HCT116 (cell line): Measurements from ENCODE around the gene PCYT1B. TPM values are rescaled to one million over a fixed set of nuclear protein-coding genes. Genes with fewer than 3 reads are reported as not detected.

ENCODE experiments used
- ATAC-seq: fragments of 200-7000 bp; cut with Tn5 transposase; 2 replicates; pipeline ENCODE4 v1.9.1; 2020; ENCODE audit warnings: mild to moderate bottlenecking, moderate library complexity
- BruUV-seq: library from RNA; stranded (reverse); fragments of 400-500 nt; replicated peaks from 2 replicates; lab custom pipeline; 2021; lab: Mats Ljungman, UMichigan
- CTCF ChIA-PET: fragments of 300-600 bp; sonication (Branson Sonifier 250); formaldehyde crosslinking; loops from one replicate; lab custom pipeline; 2021; ENCODE audit warnings: antibody characterized with exemption; lab: Charles Lee
- POLR2A ChIA-PET: fragments of 300-600, 350-600 bp; sonication (Branson Sonifier 250); formaldehyde crosslinking; loops from one replicate; lab custom pipeline; 2021; ENCODE audit warnings: antibody characterized with exemption; lab: Charles Lee
- RAD21 ChIA-PET, 2 experiments: fragments of 300-600 bp; sonication (Branson Sonifier 250); formaldehyde crosslinking; loops; one replicate each; lab custom pipeline; 2023; ENCODE audit warnings: low total read pairs in 2 of 2; ENCODE audit not compliant: uncharacterized antibody in 2 of 2, unreplicated experiment in 2 of 2, low non-redundant PET in 1 of 2; lab: Charles Lee
- DNase-seq: peaks from one replicate; pipeline ENCODE4 v3.0.0-alpha.2; 2010; ENCODE audit warnings: low read depth, low spot score
- H2AFZ ChIP-seq: fragments of 200-600 bp; shearing (Covaris generic), sonication (generic); 2 replicates; pipeline ENCODE4 v1.6.1; 2017; ENCODE audit warnings: low read depth, mixed run types, mixed read lengths, antibody characterized with exemption, low read length; ENCODE audit not compliant: poor library complexity, severe bottlenecking
- H3K27ac ChIP-seq: 2 replicates; pipeline ENCODE4 v1.5.1; 2012; ENCODE audit warnings: low read depth, low read length
- H3K27me3 ChIP-seq: fragments of 200-600 bp; sonication (generic); 2 replicates; pipeline ENCODE4 v1.6.1; 2016; ENCODE audit warnings: mixed run types, low read length, mixed read lengths; ENCODE audit not compliant: insufficient read depth
- H3K36me3 ChIP-seq, 2 experiments: fragments of 200-500 bp in 1 of 2; fragments of 200-600 bp in 1 of 2; sonication (Bioruptor generic) in 1 of 2; sonication (generic) in 1 of 2; 2 replicates each; pipeline versions ENCODE4 v1.5.1 to v1.6.1; 2014 to 2016; ENCODE audit warnings: low read length in 2 of 2, inconsistent platforms in 1 of 2, mixed read lengths in 1 of 2, mixed run types in 1 of 2; ENCODE audit not compliant: insufficient read depth in 2 of 2, control insufficient read depth in 1 of 2
- H3K4me1 ChIP-seq, 2 experiments: fragments of 200-600 bp in 1 of 2; sonication (generic) in 1 of 2; 2 replicates each; pipeline versions ENCODE4 v1.5.1 to v1.6.1; 2012 to 2017; ENCODE audit warnings: low read length in 2 of 2, inconsistent platforms in 1 of 2, mild to moderate bottlenecking in 1 of 2, mixed read lengths in 1 of 2, mixed run types in 1 of 2, moderate library complexity in 1 of 2; ENCODE audit not compliant: insufficient read depth in 2 of 2, control insufficient read depth in 1 of 2
- H3K4me2 ChIP-seq: fragments of 200-600 bp; sonication (generic); 2 replicates; pipeline ENCODE4 v1.6.1; 2017; ENCODE audit warnings: mixed run types, low read length, mixed read lengths
- H3K4me3 ChIP-seq, 2 experiments: fragments of 200-600 bp in 1 of 2; sonication (generic) in 1 of 2; replicated peaks in 1 of 2; 2 replicates each; pipeline ENCODE4 v1.5.1; 2011 to 2016; ENCODE audit warnings: low read length in 2 of 2, control low read depth in 1 of 2, low read depth in 1 of 2, mild to moderate bottlenecking in 1 of 2, mixed read lengths in 1 of 2, mixed run types in 1 of 2
- H3K79me2 ChIP-seq: fragments of 200-600 bp; sonication (generic); 2 replicates; pipeline ENCODE4 v1.6.1; 2017; ENCODE audit warnings: mild to moderate bottlenecking, mixed run types, low read length, moderate library complexity, mixed read lengths; ENCODE audit not compliant: insufficient read depth
- H3K9ac ChIP-seq: fragments of 200-600 bp; sonication (generic); 2 replicates; pipeline ENCODE4 v1.6.1; 2016; ENCODE audit warnings: low read length, mixed read lengths
- H3K9me2 ChIP-seq: fragments of 200-600 bp; sonication (generic), shearing (Covaris generic); 2 replicates; pipeline ENCODE4 v1.6.1; 2017; ENCODE audit warnings: mixed run types, mild to moderate bottlenecking, moderate library complexity; ENCODE audit not compliant: insufficient read depth
- H3K9me3 ChIP-seq, 2 experiments: fragments of 200-500 bp in 1 of 2; fragments of 200-600 bp in 1 of 2; sonication (Bioruptor generic) in 1 of 2; sonication (generic) in 1 of 2; 2 replicates each; pipeline ENCODE4 v1.6.1; 2014 to 2017; ENCODE audit warnings: low read length in 2 of 2, mixed read lengths in 2 of 2, inconsistent platforms in 1 of 2, low read depth in 1 of 2, mild to moderate bottlenecking in 1 of 2, mixed run types in 1 of 2, moderate library complexity in 1 of 2; ENCODE audit not compliant: control insufficient read depth in 1 of 2, insufficient read depth in 1 of 2
- H4K20me1 ChIP-seq: fragments of 200-600 bp; sonication (generic), shearing (Covaris generic); 2 replicates; pipeline ENCODE4 v1.6.1; 2017; ENCODE audit warnings: mixed run types, mild to moderate bottlenecking, moderate library complexity; ENCODE audit not compliant: insufficient read depth
- EGR1 ChIP-seq: IDR thresholded peaks from 2 replicates; pipeline ENCODE4 v1.6.1; 2012; ENCODE audit warnings: low read depth
- ELF1 ChIP-seq: IDR thresholded peaks from 2 replicates; pipeline ENCODE4 v1.6.1; 2012; ENCODE audit warnings: low read depth, borderline replicate concordance
- EZH2 ChIP-seq: fragments of 200-600 bp; sonication (generic); IDR thresholded peaks from 2 replicates; pipeline ENCODE4 v1.6.1; 2017; ENCODE audit warnings: antibody characterized with exemption, mixed run types
- EZH2phosphoT487 ChIP-seq: fragments of 200-600 bp; IDR thresholded peaks from 2 replicates; pipeline ENCODE4 v1.6.1; 2018; ENCODE audit warnings: antibody characterized with exemption, borderline replicate concordance
- FOSL1 ChIP-seq: IDR thresholded peaks from 2 replicates; pipeline ENCODE4 v1.6.1; 2012; ENCODE audit warnings: low read depth
- JUND ChIP-seq: IDR thresholded peaks from 2 replicates; pipeline ENCODE4 v1.6.1; 2012
- POLR2A ChIP-seq: IDR thresholded peaks from 2 replicates; pipeline ENCODE4 v1.7.0; 2011; ENCODE audit warnings: borderline replicate concordance; ENCODE audit not compliant: insufficient read depth, insufficient read length; ENCODE audit errors: extremely low read depth
- POLR2AphosphoS5 ChIP-seq: IDR thresholded peaks from 2 replicates; pipeline ENCODE4 v1.6.1; 2011; ENCODE audit warnings: mild to moderate bottlenecking, low read depth, low read length, moderate library complexity
- SP1 ChIP-seq: IDR thresholded peaks from 2 replicates; pipeline ENCODE4 v1.6.1; 2012; ENCODE audit warnings: low read depth
- YY1 ChIP-seq: IDR thresholded peaks from 2 replicates; pipeline ENCODE4 v1.6.1; 2011; ENCODE audit warnings: low read length, low read depth, moderate library complexity, mild to moderate bottlenecking; ENCODE audit not compliant: insufficient replicate concordance; ENCODE audit errors: extremely low read depth
- intact Hi-C: fragments of 100-400 bp; cut with micrococcal nuclease; formaldehyde crosslinking; loops from 2 replicates; pipeline ENCODE4 v1.10.0; 2022
- total RNA-seq: library from RNA; stranded (reverse); gene quantifications from one replicate; pipeline ENCODE4 v1.2.1, GENCODE V29; 2021; ENCODE audit not compliant: unreplicated experiment

Gene PCYT1B
- total RNA-seq, 1 experiment from 2014 or later = not detected

DNA sequence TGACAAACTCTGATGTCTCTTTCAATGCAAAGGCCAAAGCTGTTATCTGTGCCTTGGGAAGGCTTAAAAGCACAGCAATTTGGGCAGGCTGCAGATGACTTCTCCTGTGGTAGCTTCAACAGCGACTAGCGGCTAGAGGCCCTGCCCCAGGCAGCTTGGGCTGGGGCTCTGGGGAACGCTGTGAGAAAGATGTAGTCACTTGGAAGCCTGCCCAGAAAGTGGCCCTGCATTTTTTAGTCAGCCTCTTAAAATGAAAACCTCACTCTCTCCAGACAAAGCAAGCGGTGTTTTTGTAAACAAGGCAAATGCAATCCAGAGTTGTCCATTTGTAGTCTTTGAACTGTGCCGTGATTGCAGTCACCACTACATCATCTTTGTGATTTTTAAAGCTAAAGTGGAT, 27.5 kb downstream of the PCYT1B start:
- Histone ChIP-seq H3K9me2 (no peaks in the 10 kb centered on the region), H3K4me3 (no peak overlapping the region), H3K9ac (no peak overlapping the region), H3K79me2 (no peaks in the 10 kb centered on the region), H3K4me1 (no peaks in the 10 kb centered on the region), H3K27ac (no peak overlapping the region), H2AFZ (no peak overlapping the region), H3K27me3 (no peaks in the 10 kb centered on the region), H3K9me3 (no peaks in the 10 kb centered on the region), H3K4me2 (no peak overlapping the region), H4K20me1 (no peaks in the 10 kb centered on the region), H3K36me3 (no peaks in the 10 kb centered on the region)
- CTCF ChIA-PET = no interaction called here
- POLR2A ChIA-PET = no interaction called here
- intact Hi-C loops = no loop called here
- no TSS peak for BruUV-seq
- no peak for DNase-seq
- ATAC-seq = no peak
- TF ChIP-seq YY1 (no peak), JUND (no peak), POLR2AphosphoS5 (no peak), EGR1 (no peak), SP1 (no peak), POLR2A (no peak), FOSL1 (no peak), ELF1 (no peak), EZH2 (no peak)
- RAD21 ChIA-PET = no interaction called here

DNA sequence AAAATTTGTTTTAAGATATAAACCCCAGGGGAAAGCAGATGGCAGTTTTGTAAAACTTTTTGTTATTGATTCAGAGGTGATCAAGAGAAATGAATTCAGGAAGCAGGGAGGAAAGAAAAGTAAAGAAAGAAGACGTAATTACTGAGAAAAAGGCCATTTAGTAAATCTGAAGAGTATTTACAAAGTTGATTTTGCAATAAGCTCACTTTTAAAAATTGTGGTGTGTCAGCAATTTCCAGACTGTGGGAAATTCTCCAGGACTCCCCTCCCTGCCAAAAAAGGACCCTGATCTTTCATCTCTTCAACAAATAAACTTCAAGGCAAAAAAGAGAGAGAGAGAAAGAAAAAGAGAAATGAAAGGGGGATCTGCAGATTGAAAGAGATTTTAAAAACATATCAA, 36.6 kb downstream of the PCYT1B start:
- H3K27me3 ChIP-seq = no peaks in the 10 kb centered on the region
- no peaks in the 10 kb centered on the region for H3K36me3 ChIP-seq
- H4K20me1 ChIP-seq = no peaks in the 10 kb centered on the region
- no peaks in the 10 kb centered on the region for H3K9me2 ChIP-seq
- ATAC-seq (no peak), DNase-seq (no peak)
- POLR2A ChIA-PET = no interaction called here
- H3K4me2 ChIP-seq = no peak overlapping the region
- no peak overlapping the region for H3K9ac ChIP-seq
- no peak overlapping the region for H3K27ac ChIP-seq
- no peak overlapping the region for H2AFZ ChIP-seq
- TF ChIP-seq EGR1 (no peak), ELF1 (no peak), EZH2phosphoT487 (no peak), YY1 (no peak)
- TF ChIP-seq, all 23 proteins: peak for 0
- no peaks in the 10 kb centered on the region for H3K9me3 ChIP-seq
- H3K79me2 ChIP-seq = no peaks in the 10 kb centered on the region
- BruUV-seq = no TSS peak
- no peak overlapping the region for H3K4me3 ChIP-seq
- intact Hi-C loops = no loop called here
- no peaks in the 10 kb centered on the region for H3K4me1 ChIP-seq
- ChIA-PET CTCF (no interaction called here), RAD21 (no interaction called here)
